Mammary epithelial cell (primary cell): Measurements from ENCODE around the gene ITPKB.

Experiments
- CTCF ChIP-seq, 2 donors: IDR thresholded peaks in 1 of 2; conservative IDR thresholded peaks in 1 of 2; 2 replicates each; pipeline ENCODE4 v1.5.1; 2011 to 2012; ENCODE audit warnings: inconsistent platforms in 2 of 2, low read length in 2 of 2, mild to moderate bottlenecking in 2 of 2, control low read depth in 1 of 2, low read depth in 1 of 2; ENCODE audit not compliant: insufficient read depth in 1 of 2; ENCODE audit errors: extremely low read depth in 1 of 2
- EZH2 ChIP-seq: IDR thresholded peaks from 2 replicates; pipeline ENCODE4 v1.6.1; 2012; ENCODE audit warnings: low read length, inconsistent platforms, borderline replicate concordance

- TF ChIP-seq CTCF (conservative IDR thresholded peaks at IDR 0.05 in 1 of 2, IDR thresholded peaks at IDR 0.05 in 1 of 2; ENCODE audit: extremely low read depth in 1 of 2, insufficient read depth in 1 of 2, low read depth in 1 of 2, low read length in 2 of 2): no peak
- TF ChIP-seq EZH2: no peak
Observed at GRCh38 chr1:226676381-226676780, 62.7 kb downstream of the ITPKB start.
